Activated naive CD4-positive, alpha-beta T cell treated with anti-CD3 and anti-CD28 coated beads, Interleukin-2, amount 10 ng/mL, durations not matched to agents 7 days and 5 days (primary cell): ENCODE results near the gene ATP2B2.

ENCODE experiments used
- CTCF ChIA-PET: fragments of 350-600 bp; sonication (Branson Sonifier 250); formaldehyde crosslinking; loops from one replicate; lab custom pipeline; 2021; ENCODE audit warnings: antibody characterized with exemption; lab: Charles Lee
- DNase-seq: peaks from one replicate; pipeline ENCODE4 v3.0.0-alpha.2; 2020
- H3K27ac Mint-ChIP-seq: one replicate; pipeline ENCODE4 v1.8.0; 2021; ENCODE audit warnings: mild to moderate bottlenecking, moderate library complexity, mixed read lengths
- H3K27me3 Mint-ChIP-seq: one replicate; pipeline ENCODE4 v1.8.0; 2021; ENCODE audit warnings: mild to moderate bottlenecking, mixed read lengths
- H3K36me3 Mint-ChIP-seq: one replicate; pipeline ENCODE4 v1.8.0; 2021; ENCODE audit warnings: mixed read lengths
- H3K4me1 Mint-ChIP-seq: one replicate; pipeline ENCODE4 v1.8.0; 2021; ENCODE audit warnings: mixed read lengths
- H3K4me3 Mint-ChIP-seq: one replicate; pipeline ENCODE4 v1.8.0; 2021; ENCODE audit warnings: mild to moderate bottlenecking, moderate library complexity, mixed read lengths
- H3K9me3 Mint-ChIP-seq: one replicate; pipeline ENCODE4 v1.8.0; 2021; ENCODE audit warnings: mixed read lengths

ATP2B2 gene

DNA sequence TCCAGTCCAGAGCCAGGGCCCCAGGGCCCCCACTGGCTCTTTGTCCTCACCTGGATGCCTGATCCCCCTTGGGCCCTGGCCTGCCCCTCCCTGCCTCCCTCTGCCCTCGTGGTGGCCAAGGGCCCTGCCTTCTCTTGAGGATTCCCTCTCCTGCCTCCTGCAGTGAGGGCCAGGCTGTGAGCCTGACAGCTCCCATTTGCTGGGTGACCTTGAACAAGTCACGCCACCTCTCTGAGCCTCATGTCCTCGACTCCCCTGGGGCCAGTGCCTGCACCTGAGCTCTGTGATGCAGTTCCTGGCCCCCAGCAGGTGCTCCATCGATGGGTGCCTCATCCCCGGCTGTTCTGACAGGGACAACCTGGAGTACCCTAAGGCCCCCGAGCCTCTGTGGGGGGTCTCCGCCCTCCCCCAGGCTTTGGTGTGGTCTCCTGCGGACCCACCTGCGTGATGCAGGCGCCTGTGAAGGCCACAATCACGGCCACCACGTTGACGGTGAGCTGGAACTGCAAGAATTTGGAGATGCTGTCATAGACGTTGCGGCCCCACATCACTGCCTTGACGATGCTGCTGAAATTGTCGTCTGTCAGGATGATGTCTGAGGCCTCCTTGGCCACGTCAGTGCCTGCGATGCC is 160.3 kb downstream of the ATP2B2 start:
- no peak overlapping the region for H3K27ac Mint-ChIP-seq
- CTCF ChIA-PET = interaction anchor here (0.6 to 3.6 kb wide), 15 partner anchors 10 to 467 kb away, joined by 3 to 24 read pairs (median 3); partner anchors contain the start of genes GHRL and SEC13
- DNase-seq = no peak
- no peaks in the 10 kb centered on the region for H3K36me3 Mint-ChIP-seq
- peaks cover 4% of the 10 kb centered on the region for H3K27me3 Mint-ChIP-seq
- H3K4me3 Mint-ChIP-seq = no peak overlapping the region
- H3K9me3 Mint-ChIP-seq = no peaks in the 10 kb centered on the region
- H3K4me1 Mint-ChIP-seq = no peaks in the 10 kb centered on the region

DNA sequence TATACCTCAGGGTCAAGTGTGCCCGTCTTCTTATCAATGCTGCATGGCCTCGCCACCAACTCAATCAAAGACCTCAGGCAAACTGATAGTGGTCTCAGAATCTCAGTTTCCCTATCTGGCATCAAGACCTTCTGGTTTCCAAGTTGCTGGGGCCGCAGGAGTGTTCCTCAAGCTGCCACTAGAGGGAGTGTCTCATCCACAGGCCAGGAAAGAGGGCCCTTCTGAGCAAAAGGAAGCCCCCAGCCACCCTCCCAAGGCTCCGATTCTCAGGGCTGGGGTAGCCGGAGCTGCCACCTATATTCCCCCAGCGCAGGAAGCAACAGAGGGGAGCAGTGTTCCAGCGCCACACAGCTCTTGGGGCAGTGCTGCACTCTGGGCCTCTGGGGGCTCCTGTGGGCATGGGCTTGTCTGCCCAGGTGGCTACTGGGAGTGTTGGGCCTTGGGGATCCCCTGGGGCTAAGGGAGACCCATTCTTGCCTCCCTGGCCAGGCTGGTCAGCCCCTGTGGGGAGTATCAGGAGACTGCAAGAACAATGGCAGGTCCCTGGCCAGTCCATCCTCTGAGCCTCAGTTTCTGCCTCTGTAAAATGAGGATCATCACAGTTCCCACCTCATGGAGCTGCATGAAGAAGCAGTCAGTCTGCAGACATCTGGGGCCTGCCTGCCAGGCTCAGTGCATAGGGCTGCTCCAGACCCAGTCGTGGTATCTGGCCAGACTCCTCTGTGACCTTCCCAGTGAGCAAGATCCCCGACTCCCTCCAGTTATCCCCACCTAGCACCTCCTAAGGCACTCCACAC is 161.0 kb downstream of the ATP2B2 start:
- no peak overlapping the region for H3K4me3 Mint-ChIP-seq
- CTCF ChIA-PET = interaction anchor here (0.6 to 3.6 kb wide), 17 partner anchors 10 to 466 kb away, joined by 3 to 24 read pairs (median 3); partner anchors contain the start of genes GHRL and SEC13
- H3K27ac Mint-ChIP-seq = no peak overlapping the region
- H3K9me3 Mint-ChIP-seq = no peaks in the 10 kb centered on the region
- H3K4me1 Mint-ChIP-seq = no peaks in the 10 kb centered on the region
- H3K36me3 Mint-ChIP-seq = no peaks in the 10 kb centered on the region
- peak; percentile 69 for DNase-seq
- peaks cover 4% of the 10 kb centered on the region for H3K27me3 Mint-ChIP-seq

DNA sequence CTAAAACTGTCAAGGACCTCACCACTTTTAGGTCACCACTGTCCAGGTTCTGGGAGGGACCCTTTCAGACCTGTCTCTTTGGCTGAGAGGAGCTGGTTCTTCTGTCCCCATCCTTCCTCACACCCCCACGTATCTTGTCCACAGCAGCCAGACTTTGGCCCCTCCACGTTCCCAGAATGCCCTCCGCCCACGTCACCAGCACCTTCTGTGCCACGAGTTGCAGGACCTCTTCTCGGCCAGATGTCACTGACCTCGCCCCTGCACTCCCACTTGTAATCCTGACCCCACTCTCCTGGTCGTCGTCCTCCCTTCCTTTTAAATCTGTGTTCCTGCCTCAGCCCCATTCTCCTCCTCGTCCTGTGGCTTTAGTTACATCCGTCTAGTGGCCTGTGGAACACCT is 161.9 kb downstream of the ATP2B2 start:
- CTCF ChIA-PET = interaction anchor here (1.2 to 3.6 kb wide), 9 partner anchors 9 to 396 kb away, joined by 3 to 24 read pairs (median 8); partner anchors contain the start of gene SEC13
- Mint-ChIP-seq H3K4me3 (no peak overlapping the region), H3K9me3 (no peaks in the 10 kb centered on the region), H3K27ac (no peak overlapping the region), H3K27me3 (peaks cover 4% of the 10 kb centered on the region), H3K36me3 (no peaks in the 10 kb centered on the region), H3K4me1 (no peaks in the 10 kb centered on the region)
- no peak for DNase-seq

DNA sequence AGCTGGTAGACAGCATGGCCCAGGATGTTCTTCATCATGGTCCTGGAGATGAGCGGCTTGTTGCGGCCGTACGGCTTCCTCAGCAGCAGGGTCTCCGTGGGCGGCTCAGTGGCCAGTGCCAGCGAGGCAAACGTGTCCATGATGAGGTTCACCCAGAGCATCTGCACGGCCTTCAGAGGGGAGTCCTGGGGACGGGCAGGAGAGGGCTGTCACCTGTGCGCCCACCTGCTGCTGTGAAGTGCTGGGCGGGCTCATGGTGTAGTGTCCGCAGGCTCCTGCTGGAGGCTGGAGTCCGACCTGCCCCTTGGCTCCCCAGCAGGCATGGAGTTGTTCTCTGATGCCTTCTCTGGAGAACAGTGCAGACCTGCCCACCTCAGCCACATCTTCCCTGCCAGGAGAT is 162.6 kb downstream of the ATP2B2 start:
- Mint-ChIP-seq H3K27me3 (peaks cover 4% of the 10 kb centered on the region), H3K27ac (no peak overlapping the region), H3K36me3 (no peaks in the 10 kb centered on the region), H3K4me3 (no peak overlapping the region), H3K9me3 (no peaks in the 10 kb centered on the region), H3K4me1 (no peaks in the 10 kb centered on the region)
- CTCF ChIA-PET = interaction anchor here (1.8 to 3.6 kb wide), 3 partner anchors 12 to 396 kb away, joined by 5 to 24 read pairs (median 8); no protein-coding TSS in a partner anchor
- DNase-seq = no peak

DNA sequence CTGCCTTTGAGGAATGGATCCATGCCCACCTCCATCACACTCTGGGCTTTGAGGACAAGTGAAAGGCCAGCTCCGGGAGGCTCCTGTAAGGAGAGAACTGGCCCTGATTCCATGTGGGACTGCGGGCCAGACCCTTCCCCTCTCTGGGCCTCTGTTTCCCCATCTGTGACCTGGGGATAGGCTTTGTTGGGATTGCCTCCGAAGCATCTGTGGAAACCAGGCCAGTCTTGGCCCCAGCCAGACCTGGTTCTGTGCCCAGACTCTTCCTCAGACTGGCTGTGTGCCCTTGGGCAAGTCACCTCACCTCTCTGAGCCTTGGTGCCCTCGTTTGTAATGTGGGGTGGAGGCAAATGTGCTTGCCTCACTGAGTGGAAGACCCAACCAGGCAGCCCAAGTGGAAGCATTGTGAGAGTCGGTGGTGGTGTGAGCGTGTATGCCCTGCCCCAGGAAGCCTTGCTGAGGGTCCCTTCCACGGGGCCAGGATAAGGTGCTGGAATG is 163.4 kb downstream of the ATP2B2 start:
- H3K27ac Mint-ChIP-seq = no peak overlapping the region
- H3K4me1 Mint-ChIP-seq = no peaks in the 10 kb centered on the region
- no peaks in the 10 kb centered on the region for H3K36me3 Mint-ChIP-seq
- H3K27me3 Mint-ChIP-seq = peaks cover 4% of the 10 kb centered on the region
- H3K4me3 Mint-ChIP-seq = no peak overlapping the region
- no peak for DNase-seq
- CTCF ChIA-PET = no interaction called here
- no peaks in the 10 kb centered on the region for H3K9me3 Mint-ChIP-seq

DNA sequence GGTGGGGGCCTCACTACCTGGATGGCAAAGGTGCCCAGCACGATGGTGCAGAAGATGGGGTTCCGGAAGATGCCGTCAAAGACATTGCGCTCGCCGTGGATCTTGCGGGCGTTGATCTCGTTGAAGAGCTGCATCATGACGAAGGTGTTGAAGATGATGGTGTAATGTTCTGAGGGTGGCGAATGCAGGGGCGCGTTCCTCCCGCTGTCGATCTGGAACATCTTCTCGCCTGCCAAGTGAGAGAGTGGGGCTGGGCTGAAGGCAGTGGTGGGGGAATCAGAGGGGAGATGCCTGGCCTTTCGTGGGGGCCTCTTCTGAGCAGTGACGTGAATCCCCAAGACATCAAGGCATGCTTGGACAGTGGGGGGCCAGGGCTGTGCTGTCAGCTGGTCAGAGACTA is 164.9 kb downstream of the ATP2B2 start:
- no peak for DNase-seq
- Mint-ChIP-seq H3K9me3 (no peaks in the 10 kb centered on the region), H3K4me1 (no peaks in the 10 kb centered on the region), H3K4me3 (no peak overlapping the region), H3K36me3 (no peaks in the 10 kb centered on the region), H3K27me3 (peaks cover 4% of the 10 kb centered on the region), H3K27ac (no peak overlapping the region)
- CTCF ChIA-PET = interaction anchor here (1.1 to 2.7 kb wide), 2 partner anchors 21 to 399 kb away, joined by 3 to 12 read pairs; no protein-coding TSS in a partner anchor

DNA sequence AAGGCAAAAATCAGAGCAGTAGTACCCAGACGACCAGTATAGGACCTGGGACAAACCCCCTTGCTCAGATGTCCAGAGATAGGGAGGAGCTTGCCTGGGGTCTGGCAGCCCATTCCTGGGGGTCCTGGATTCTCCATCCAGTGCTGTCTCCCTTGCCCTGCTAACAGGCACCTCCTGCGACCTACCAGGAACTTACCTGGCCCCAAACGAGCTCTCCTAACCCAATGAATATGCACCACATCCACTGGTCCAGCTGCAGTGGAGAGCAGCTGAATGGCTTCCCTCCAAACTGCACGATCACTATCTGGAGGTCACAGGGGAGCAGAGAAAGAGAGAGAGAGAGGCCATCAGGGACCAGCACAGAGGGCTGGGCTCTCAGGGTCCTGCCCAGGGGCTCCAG is 165.3 kb downstream of the ATP2B2 start:
- Mint-ChIP-seq H3K4me1 (peaks cover 4% of the 10 kb centered on the region), H3K9me3 (no peaks in the 10 kb centered on the region), H3K27ac (no peak overlapping the region), H3K4me3 (no peak overlapping the region), H3K27me3 (peaks cover 4% of the 10 kb centered on the region), H3K36me3 (no peaks in the 10 kb centered on the region)
- no peak for DNase-seq
- CTCF ChIA-PET = interaction anchor here (1.0 to 2.7 kb wide), 5 partner anchors 10 to 399 kb away, joined by 3 to 12 read pairs (median 5); no protein-coding TSS in a partner anchor

DNA sequence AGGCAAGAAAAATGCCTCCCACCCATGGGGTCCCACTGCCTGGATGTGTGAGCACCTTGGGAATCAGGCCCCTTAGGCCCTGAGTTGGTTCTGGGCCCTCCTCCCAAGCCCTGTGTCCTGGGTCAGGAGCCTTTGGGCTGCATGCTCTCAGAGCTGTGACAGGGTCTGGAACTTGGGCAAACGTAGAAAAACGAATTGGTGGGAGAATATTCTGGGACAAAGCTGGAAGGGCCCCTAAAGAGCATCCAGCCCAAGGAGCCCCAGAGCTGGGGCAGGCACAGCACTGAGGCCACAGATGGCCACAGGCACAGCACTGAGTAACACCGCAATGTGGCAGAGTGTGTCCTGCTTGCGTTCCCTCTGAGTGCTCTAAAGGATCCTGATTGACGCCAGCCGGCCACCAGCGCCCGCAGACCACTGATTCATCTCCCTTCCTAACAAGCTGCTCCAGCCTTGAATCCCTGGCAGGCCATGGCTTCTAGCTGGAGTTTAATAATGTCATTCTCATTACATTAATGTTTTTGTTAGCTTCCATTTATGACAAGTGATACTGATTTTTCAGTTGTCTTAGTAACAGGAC is 165.9 kb downstream of the ATP2B2 start:
- no peak overlapping the region for H3K27ac Mint-ChIP-seq
- CTCF ChIA-PET = interaction anchor here (0.7 to 2.7 kb wide), 7 partner anchors 9 to 400 kb away, joined by 3 to 12 read pairs (median 3); no protein-coding TSS in a partner anchor
- H3K4me1 Mint-ChIP-seq = peaks cover 6% of the 10 kb centered on the region
- H3K4me3 Mint-ChIP-seq = no peak overlapping the region
- H3K9me3 Mint-ChIP-seq = no peaks in the 10 kb centered on the region
- no peak for DNase-seq
- H3K36me3 Mint-ChIP-seq = no peaks in the 10 kb centered on the region
- H3K27me3 Mint-ChIP-seq = peaks cover 8% of the 10 kb centered on the region

DNA sequence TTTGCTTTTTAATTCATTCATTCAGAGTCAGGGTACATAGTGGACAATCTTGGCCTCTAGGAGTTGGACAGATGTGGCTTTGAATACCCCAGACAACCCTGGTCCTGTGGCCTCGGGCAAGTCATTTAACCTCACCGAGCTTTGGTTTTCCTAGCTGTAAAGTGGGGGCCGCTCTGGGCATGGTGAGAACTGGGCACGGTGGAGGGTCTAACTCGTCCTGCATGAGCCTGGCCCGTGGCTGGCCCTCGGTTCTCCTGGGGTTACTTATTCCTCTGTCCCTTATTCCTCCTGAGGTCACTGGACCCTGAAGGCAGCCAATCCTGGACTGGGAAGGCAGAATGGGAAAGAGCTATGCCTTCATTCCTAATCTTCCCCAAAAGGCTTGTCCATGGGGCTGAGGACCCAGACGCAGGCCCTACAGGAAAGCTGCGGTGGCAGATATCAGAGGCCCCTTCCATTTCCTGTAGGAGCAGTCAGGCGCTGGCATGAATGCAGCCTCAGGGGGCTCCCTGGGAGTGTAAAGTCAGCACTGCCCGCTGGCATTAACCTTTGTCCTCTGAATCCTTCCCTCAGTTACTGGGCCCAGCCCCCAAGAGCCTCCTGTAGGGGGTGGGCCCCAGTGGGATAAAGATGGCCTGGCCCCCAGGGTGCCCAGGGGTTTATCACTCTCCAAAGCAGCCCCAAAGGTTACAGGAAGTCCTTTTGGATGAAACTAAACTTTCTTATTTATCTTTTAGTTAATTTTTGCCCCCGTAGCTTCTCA is 166.6 kb downstream of the ATP2B2 start:
- Mint-ChIP-seq H3K4me1 (peaks cover 6% of the 10 kb centered on the region), H3K27me3 (peaks cover 9% of the 10 kb centered on the region), H3K4me3 (no peak overlapping the region), H3K36me3 (no peaks in the 10 kb centered on the region), H3K27ac (no peak overlapping the region), H3K9me3 (no peaks in the 10 kb centered on the region)
- DNase-seq = no peak
- CTCF ChIA-PET = interaction anchor here (1.0 to 2.7 kb wide), 4 partner anchors 9 to 400 kb away, joined by 3 to 12 read pairs (median 4); no protein-coding TSS in a partner anchor

DNA sequence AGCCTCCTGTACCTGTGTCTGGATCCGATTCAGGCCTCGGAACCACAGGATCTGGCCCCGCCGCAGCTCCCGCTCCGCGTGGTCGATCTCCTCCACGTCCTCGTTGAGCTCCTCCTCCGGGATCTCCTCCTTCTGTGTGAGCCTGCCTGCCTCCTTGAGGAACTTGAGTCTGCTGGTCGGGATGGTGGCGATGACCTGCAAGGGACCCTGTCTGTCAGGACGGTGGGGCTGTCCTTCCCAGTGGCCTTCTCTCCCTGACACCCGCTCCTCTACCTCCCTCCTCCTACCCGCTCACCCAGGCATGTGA is 167.3 kb downstream of the ATP2B2 start:
- DNase-seq = no peak
- Mint-ChIP-seq H3K4me3 (no peak overlapping the region), H3K27ac (no peak overlapping the region), H3K36me3 (no peaks in the 10 kb centered on the region), H3K4me1 (peaks cover 10% of the 10 kb centered on the region), H3K9me3 (no peaks in the 10 kb centered on the region), H3K27me3 (peaks cover 9% of the 10 kb centered on the region)
- CTCF ChIA-PET = no interaction called here

DNA sequence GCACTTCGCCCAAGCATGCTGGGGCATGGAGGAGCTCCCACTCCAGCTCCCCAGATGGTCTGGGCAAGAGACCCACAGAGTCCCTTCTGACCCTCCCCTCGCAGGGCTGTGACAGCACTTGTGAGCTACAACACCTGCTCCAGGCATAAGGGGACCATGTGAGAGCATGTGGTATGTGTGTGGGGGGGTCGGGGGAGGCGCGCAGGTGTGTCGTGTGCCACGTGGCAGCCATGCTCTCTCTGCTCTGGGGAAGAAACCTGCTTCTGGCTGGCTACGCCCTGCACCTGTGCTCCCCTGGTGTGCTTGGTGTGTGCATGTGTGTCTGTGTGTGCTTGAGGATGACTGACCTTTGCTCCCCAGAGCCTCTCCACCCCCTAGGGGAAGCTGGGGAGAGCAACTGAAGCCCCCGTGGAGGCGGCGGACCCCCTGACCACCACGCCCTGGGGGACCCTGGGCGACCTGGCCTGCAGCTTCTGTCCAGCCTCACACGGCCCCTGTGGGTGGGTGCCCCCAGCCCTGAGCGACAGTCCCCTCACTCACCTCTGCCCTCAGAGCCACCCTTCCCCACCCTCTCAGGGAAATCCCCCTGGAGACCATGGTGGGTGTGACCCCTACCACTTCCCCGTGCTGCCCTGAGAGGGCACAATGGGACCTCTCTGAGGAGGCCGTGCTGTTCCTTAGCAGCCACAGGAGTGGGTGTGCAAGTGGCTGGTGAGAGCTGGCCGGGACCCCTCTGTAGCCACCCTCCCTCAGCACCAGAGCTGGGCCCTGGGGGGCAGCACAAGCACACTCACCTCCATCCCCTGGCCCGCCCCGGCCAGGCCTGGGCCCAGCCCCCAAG is 167.8 kb downstream of the ATP2B2 start:
- Mint-ChIP-seq H3K27me3 (peaks cover 11% of the 10 kb centered on the region), H3K4me3 (no peak overlapping the region), H3K9me3 (no peaks in the 10 kb centered on the region), H3K4me1 (peaks cover 14% of the 10 kb centered on the region), H3K27ac (no peak overlapping the region), H3K36me3 (no peaks in the 10 kb centered on the region)
- DNase-seq = no peak
- CTCF ChIA-PET = no interaction called here

DNA sequence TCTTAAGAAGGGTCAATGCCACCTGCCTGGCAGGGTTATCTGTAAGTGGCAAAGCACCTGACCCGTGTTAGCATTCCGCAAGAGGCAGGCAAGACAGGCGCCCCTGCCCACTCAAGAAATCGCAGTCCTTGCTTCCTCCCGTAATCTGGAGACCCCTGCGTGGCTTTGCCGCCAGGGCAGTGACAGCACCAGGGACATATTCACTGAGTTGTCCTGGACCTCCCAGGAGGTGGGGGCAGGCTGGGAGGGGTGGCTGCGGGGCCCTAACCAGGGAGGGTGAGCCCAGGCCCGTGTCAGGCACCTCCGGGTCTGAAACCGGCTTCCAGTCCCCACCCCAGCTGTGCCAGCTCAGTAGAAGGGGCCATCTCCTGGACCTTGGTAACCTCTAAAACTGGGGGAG is 168.6 kb downstream of the ATP2B2 start:
- Mint-ChIP-seq H3K27ac (no peak overlapping the region), H3K4me1 (peaks cover 14% of the 10 kb centered on the region), H3K9me3 (no peaks in the 10 kb centered on the region), H3K36me3 (no peaks in the 10 kb centered on the region), H3K27me3 (peaks cover 17% of the 10 kb centered on the region), H3K4me3 (no peak overlapping the region)
- CTCF ChIA-PET = no interaction called here
- DNase-seq = no peak
